Measurements from ENCODE around the gene ACOT7.
"Not testable (repeated sequence)": the region's sequence is repeated elsewhere in the genome, so short reads cannot be mapped to it uniquely, and the experiment has no call there.

Gene ACOT7

GRCh38 chr1:6307682-6308081, 85.9 kb downstream of the ACOT7 start:
- not testable (repeated sequence) for DNase-seq

GRCh38 chr1:6307099-6307498, 86.5 kb downstream of the ACOT7 start:
- DNase-seq = no peak

GRCh38 chr1:6303397-6304012, 90.1 kb downstream of the ACOT7 start:
- DNase-seq = no peak

DNA sequence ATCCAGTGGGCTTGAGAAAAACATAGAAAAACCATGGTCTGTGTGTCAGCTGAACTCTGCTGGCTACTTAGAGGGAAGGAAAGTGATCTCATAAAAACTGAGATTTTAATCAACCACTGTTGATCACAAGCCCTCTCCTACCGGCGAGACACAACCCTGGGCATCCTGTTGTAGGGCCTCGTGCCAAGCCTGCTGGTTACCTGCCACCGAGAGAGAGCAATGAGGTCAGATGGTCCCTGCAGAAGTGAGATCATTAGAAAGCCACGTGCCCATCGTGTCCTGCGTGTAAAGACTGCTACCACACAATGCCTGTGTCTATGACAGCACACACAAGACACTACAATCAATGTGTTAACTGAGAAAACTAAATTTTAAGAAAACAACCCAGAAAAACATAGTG, 91.0 kb downstream of the ACOT7 start:
- DNase-seq = no peak

- no peak for DNase-seq
Measured at GRCh38 chr1:6301526-6301925, 92.0 kb downstream of the ACOT7 start.

GRCh38 chr1:6300342-6301048, 93.1 kb downstream of the ACOT7 start:
- no peak for DNase-seq

DNA sequence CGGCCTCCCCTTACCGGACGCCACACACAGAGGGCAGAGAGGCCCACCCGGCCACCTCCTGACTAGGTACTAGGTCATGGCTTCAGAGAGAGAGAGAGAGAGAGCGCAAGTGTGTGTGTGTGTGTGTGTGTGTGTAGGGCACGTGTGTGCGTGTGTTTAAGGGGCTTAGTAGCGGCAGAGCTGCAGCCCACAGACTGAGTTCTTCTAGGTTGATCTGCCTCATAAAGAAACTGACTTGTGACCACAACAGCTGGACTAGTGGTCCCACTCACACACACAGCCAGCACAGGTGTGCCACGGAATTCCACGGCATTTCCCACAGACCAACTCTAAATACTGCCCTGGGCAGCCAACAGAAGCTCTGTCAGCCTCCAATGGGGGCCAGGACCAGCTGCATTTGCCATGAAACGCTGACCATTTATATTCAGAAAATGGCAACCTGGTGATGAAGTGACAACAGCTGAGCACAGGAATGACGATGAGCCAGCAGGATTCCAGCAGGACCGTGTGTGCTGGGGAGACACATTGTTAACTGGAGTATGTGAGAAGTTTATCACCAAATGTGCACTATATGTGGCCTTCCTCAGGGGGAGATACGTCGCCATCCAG, 93.9 kb downstream of the ACOT7 start:
- DNase-seq = no peak

- no peak for DNase-seq
Measured at GRCh38 chr1:6298940-6299465, 94.6 kb downstream of the ACOT7 start.

GRCh38 chr1:6298530-6298929, 95.0 kb downstream of the ACOT7 start:
- DNase-seq = no peak

GRCh38 chr1:6295910-6296309, 97.7 kb downstream of the ACOT7 start:
- DNase-seq = no peak

GRCh38 chr1:6294890-6295556, 98.5 kb downstream of the ACOT7 start:
- DNase-seq = peak in 1 of 2 donors; percentile 15

DNA sequence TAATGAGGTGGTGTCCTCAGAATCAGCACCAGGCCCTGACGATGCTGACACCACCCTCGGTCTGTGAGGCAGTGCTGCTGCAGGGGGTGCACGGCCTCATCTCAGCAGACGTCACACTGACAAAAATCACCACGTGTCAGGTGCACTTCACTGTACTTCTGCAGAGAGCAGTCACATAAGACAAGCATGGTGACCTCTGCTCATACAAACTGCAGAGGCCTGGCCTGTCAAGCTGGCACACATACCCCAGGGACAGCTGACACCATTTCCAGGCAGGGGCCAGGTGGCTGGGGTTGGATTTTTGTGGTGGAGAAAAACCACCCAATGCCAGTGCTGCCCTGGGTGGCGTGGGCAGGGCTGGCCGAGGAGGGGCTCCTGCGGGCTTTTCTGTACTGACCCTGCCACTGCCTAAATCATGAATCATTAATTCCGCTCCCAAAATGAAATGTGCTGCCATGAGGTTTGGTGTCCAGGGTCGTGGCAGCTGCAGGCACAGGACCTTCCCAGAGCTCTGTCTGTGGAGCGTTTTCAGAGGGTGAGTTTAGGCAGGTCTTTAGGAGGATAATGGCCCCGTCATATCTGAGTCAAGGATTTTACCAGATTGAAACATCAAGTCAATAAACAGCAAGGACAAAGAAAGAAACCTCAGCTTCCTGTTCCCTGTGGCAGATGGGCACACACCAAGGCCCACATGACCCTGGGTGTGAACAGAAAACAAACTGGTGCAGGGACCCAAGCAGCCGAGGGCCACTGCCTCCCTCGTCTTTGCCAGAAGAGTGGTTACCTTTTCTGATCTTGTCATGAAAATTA, 99.3 kb downstream of the ACOT7 start:
- peak in 1 of 2 donors; percentile 31 for DNase-seq

- no peak for DNase-seq
Measured at GRCh38 chr1:6292102-6292501, 101.5 kb downstream of the ACOT7 start.

DNA sequence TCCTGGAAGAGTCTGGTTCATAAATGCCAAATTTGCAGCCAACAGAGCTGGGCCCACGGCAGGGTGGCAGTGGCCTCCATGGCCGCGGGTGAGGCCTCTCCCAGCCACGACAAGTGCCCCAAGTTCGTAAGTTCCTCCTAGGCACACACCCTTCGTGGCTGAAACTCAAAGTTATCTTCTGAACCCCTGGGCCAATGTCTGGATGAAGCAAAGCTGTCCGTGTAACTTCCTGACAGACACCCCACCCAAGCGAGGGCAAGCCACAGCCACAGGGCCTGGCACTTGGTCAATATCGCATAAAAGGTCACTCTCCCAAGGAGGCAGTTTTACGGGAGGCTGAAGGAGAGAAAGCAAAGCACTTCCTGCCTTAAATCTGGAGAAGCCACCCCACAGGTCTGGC, 104.9 kb downstream of the ACOT7 start:
- DNase-seq = no peak

- no peak for DNase-seq
Measured at GRCh38 chr1:6288026-6288425, 105.5 kb downstream of the ACOT7 start.

DNA sequence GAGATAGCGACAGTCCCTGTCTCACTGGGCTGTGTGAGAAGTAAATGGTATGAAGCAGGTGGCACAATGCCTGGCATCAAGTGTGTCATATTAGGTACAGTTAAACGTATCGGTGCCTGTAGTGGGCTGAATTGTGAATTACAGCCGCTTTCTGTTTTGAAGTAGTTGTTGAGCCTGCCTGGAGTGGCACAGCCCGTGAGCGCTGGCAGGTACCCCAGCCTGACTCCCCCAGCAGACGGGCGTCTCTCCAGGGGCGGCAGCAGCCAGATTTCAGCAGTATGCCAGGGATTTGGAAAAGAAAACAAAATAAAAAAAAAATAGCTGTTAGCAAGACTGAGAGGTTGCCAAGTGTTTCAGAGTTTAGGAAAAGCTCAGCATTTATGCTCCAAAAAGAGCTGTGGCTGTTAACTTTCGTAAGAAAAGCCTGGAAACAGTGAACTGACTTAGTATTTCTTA, 106.1 kb downstream of the ACOT7 start:
- no peak for DNase-seq

DNA sequence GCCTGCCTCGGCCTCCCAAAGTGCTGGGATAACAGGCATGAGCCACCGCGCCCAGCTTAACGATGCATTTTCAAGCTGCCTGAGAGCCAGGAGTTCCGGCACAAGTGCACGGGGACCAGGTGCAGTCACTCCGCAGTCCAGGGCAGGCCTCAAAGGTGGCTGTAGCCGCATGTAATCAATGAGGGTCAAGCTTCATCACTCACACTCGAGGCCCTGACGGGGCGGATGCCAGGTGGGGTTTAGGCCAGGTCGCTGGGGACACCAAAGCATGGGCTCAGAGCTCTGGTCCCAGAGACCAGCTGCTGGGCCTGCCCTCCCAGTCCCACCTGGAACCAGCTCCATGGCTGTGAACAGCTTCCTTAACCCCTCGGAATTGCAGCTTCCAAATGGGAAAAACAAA, 106.5 kb downstream of the ACOT7 start:
- DNase-seq = no peak

GRCh38 chr1:6286266-6286665, 107.3 kb downstream of the ACOT7 start:
- no peak for DNase-seq

DNA sequence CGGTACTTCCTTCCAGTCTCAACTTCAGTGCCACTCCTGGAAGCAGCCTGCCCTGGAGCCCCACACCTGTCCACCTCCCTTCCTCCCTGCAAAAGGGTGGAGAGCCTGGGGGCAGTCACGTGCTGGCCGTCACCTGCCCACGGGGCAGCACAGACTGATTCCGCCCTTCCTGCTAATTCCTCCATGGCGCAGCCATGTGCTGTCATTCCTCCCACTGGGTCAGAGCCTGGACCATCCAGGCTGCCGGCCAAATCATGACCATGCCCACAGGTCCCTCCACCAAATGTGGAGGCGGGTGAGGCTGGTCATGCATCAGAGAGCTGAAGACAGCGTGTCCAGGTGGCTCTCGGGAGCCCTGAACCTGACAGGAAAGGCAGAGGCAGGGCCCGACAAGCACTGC, 108.2 kb downstream of the ACOT7 start:
- DNase-seq = no peak

DNA sequence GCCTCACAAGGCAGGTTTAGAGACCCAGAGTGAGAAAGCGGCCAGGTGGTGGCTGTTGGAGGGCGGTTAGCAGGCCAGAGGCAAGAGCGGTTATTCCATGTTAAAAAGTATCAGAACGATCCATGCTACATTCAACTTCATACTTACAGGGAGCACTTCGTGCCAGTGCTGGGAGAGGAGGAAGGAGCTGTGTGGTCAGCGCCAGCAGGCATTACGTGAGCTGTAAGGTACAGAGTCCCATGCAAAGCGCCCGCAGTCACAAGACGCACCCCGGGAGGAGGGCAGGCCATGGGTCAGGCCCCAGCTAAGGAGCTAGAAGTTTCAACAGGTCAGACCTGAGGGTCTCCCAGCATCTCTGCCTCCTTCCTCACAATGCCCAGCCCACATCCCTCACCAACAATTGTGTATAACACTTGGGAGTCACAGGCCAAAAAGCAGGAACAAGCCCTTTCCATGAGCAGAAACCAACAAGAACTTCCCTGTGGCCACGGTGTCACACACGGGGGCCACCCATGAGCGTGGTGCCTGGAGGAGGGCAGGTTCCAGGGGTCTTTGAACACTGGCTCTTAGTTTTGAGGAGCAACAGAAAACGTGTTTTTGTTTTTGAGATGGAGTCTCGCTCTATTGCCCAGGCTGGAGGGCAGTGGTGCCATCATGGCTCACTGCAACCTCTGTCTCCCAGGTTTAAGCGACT, 110.8 kb downstream of the ACOT7 start:
- DNase-seq = no peak

DNA sequence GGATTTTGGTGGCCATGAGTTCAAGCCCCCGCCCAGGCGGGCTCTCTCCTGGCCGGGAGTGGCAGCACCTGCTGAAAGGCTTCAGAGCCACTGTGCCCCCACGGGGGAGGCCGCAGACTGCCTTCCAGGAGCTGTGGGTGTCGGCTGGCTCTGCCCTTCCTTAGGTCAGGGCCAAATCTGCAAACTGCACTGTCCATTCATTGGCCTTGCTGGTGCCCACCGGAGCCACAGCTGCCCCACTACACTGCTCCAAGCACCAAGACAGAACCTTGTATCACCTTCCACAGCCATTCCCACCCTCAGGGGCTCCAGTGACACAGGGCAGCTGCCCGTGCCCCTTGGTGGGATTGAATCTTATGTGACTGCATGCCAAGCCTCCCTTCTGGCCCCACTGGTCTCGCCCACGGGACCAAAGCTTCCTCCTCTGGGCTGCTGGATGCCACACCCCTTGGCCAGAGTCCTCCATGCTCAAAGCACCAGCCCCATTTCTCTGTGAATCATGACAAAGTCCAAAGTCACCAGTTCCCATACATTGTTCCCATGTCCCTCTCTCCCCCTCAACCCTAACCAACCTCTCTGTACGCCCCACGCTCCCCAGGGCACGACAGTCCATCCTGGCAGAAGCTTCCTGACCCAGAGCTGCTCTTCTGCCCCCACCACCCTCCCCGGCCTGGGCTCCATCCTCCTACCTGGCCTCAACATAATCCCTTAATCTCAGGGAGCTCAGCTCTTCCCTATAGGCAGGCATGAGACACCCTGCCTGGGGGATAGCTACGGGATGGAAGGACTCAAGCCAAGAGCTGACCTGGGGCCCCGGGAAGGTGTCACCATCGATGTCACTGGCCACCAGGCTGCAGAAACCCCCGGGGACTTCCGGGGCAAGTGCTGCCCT, 111.8 kb downstream of the ACOT7 start:
- DNase-seq = no peak

Measured in CD4-positive, alpha-beta T cell treated with Interferon alpha-2 for 1 hour (primary cell).